ENCODE measurements around the gene POLR2H.
"Not testable (repeated sequence)": the region's sequence is repeated elsewhere in the genome, so short reads cannot be mapped to it uniquely, and the experiment has no call there.

- not testable (repeated sequence) for TF ChIP-seq CTCF, POLR2AphosphoS5, POLR2A, EP300 (IDR thresholded peaks at IDR 0.05)
Measured at GRCh38 chr3:184339451-184340135, 21.9 kb upstream of the POLR2H start.
